NCI-H526 treated with DMSO at 0.1 percent for 48 hours (cell line): ENCODE data around the gene CCDC38.
A peak's percentile ranks its signal among the peaks of the same experiment; 100 is the strongest.

Experiments
- DNase-seq: peaks from one replicate; lab custom pipeline; 2025; lab: John Stamatoyannopoulos, UW

The CCDC38 gene

GRCh38 chr12:95836185-95836609 lies 106.2 kb downstream of the CCDC38 start:
- DNase-seq = no peak

- no peak for DNase-seq
Observed at GRCh38 chr12:95834572-95834971, 107.8 kb downstream of the CCDC38 start.

- no peak for DNase-seq
Observed at GRCh38 chr12:95830335-95831089, 111.9 kb downstream of the CCDC38 start.

- DNase-seq = no peak
Observed at GRCh38 chr12:95829395-95829794, 113.0 kb downstream of the CCDC38 start.

GRCh38 chr12:95820096-95820703 lies 122.2 kb downstream of the CCDC38 start:
- DNase-seq = peak; percentile 5
